Raji (cell line): ENCODE data around the gene MATN1.

Experiments used
- POLR2A ChIP-seq: IDR thresholded peaks from 2 replicates; pipeline ENCODE4 v1.6.1; 2011; ENCODE audit warnings: low read depth, low read length, control low read depth; ENCODE audit not compliant: insufficient read depth

The MATN1 gene

GRCh38 chr1:30694280-30695175 lies 28.9 kb downstream of the MATN1 start:
- TF ChIP-seq POLR2A, result no peak

DNA sequence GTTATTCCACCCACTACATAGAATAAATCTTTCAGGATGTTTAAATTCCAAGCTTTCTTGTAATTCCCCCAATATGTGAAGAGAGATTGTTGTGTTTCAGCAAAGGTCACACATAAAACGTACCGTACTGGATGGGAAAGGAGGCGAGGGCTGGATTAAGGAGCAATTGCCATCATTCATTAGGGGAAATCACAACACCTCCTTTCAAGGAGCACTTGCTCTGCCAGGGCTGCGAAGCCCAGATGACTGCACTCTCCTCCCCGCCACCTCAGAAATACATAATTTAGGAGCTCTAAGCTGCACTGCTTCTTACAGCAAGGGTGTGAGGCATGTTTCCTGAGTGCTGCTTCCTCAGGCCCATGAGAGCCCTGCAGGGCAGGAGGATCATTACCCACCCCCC lies 29.6 kb downstream of the MATN1 start:
- no peak for TF ChIP-seq POLR2A

- TF ChIP-seq POLR2A, result no peak
Observed at GRCh38 chr1:30693366-30693765, 30.0 kb downstream of the MATN1 start.

- TF ChIP-seq POLR2A, result no peak
Observed at GRCh38 chr1:30692948-30693301, 30.5 kb downstream of the MATN1 start.

- no peak for TF ChIP-seq POLR2A
Observed at GRCh38 chr1:30692201-30692947, 31.0 kb downstream of the MATN1 start.

DNA sequence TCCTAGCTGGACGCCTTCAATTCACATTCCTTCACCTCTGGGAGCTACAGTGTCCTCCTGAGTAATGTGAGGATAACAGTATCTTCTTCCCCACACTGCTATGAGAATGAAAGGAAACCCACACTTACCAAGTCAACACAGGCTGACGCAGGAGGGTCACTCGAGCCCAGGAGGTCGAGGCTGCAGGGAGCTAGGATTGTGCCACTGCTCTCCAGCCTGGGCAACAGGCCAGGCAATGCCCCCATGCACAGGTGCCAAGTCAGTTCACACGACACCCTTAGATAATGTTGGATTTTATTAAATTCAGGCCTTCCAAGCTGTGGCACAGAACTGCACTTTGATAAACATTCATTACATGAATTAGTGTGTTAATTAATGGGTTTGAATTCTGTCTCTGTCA lies 31.9 kb downstream of the MATN1 start:
- no peak for TF ChIP-seq POLR2A

- TF ChIP-seq POLR2A, result no peak
Observed at GRCh38 chr1:30689901-30690645, 33.3 kb downstream of the MATN1 start.

GRCh38 chr1:30688920-30689794 lies 34.2 kb downstream of the MATN1 start:
- TF ChIP-seq POLR2A, result no peak

- TF ChIP-seq POLR2A, result no peak
Observed at GRCh38 chr1:30687886-30688285, 35.5 kb downstream of the MATN1 start.

- TF ChIP-seq POLR2A, result no peak
Observed at GRCh38 chr1:30686236-30686935, 37.0 kb downstream of the MATN1 start.

GRCh38 chr1:30685796-30686165 lies 37.6 kb downstream of the MATN1 start:
- TF ChIP-seq POLR2A, result no peak

DNA sequence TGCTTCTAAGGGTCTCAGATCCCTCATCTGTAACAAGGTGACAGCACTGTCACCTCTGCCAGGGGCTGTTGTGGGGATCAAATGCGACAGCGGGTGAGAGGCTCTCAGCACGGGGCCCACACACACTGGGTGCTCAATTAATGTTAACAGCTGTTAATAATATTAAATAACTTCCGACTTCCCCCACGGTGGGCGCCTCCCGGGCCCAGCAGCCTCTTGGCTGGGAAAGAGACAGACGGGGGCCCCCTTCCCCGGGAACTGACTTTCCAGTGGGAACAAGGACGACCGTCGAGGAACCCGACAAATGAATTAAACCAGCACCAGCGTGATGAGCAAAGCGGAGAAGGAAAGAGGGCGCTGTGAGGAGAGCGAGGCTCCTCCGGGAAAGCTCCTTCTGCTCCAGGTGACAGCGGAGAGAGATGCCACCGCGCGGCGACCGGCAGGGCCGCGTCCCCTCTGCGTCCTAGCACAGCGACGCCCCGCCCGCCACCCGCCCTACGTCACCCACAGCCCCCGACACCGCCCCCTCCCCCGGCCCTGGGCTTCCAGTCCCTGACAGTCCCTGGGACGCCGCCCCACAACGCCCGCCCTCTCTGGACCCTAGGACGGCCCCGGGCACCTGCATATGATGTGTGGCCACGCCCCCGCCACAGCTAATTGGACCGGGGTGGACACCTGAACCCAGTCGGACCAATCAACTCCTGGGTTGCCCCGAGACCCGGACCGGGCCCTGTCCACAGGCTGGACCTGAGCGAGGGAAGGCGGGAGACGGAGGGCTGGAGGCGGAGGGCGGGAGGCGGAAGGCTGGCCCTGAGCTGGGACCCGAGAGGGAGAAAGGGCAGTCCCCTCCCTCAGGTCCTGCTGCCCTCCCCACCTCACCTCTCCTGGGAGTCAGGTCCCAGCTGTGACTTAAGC lies 38.2 kb downstream of the MATN1 start:
- no peak for TF ChIP-seq POLR2A

- no peak for TF ChIP-seq POLR2A
Observed at GRCh38 chr1:30684259-30684658, 39.1 kb downstream of the MATN1 start.

- TF ChIP-seq POLR2A, result no peak
Observed at GRCh38 chr1:30683699-30684098, 39.7 kb downstream of the MATN1 start.
